Activated CD4-positive, CD25-positive, alpha-beta regulatory T cell (primary cell): ENCODE data around the gene OR4S2.

Source experiments
- DNase-seq, 4 experiments: peaks; one replicate each; lab custom pipeline; 2025; lab: John Stamatoyannopoulos, UW

The OR4S2 gene, protein sequence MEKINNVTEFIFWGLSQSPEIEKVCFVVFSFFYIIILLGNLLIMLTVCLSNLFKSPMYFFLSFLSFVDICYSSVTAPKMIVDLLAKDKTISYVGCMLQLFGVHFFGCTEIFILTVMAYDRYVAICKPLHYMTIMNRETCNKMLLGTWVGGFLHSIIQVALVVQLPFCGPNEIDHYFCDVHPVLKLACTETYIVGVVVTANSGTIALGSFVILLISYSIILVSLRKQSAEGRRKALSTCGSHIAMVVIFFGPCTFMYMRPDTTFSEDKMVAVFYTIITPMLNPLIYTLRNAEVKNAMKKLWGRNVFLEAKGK

DNA sequence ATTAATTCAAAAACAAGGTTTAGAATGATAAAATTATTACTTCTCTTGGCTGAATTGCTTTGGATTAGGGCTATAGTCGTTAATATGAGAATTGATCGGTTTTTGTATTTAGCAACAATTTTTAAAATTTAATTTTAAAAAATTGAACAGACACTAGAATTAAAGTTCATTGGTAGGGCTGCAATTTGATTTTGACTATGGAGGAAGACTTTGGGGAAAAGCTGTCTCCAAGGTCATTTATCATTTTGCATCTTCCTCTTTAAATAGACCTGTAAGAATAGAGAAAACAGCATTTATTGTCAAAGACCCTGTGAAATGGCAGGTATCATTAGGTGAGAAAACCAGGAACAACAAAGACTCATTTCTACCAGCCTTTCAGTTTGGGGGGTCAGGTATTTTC is at the start of gene OR4S2:
Gene OR4S2, plus strand, starts transcription at position 301 of the 400 bp plus-strand sequence. CDS start 2,577 bp downstream, outside the sequence.
- DNase-seq: no peak

DNA sequence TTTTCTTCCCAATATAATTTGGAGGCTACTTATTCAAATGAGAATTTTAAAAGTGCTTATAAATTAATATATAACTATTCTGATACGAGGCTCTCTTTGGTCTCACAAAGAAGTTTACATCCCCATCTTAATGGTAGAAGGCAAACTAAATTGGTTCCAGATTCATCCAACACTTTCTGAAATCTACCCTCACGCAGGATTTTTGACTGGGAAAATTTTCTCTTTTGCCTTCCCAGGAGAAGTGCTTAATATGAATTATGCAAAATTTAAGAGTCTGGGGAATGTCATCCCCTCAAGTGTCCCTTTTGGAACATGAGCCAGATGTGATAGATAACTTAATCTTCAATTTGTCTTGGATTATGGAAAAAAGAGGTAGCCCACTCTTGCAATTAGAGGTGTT is 40.6 kb upstream of the OR4S2 start, which contains the start of gene OR4C11:
Gene OR4C11, minus strand, starts transcription at position 101 of the 400 bp plus-strand sequence. CDS start 3,272 bp downstream, outside the sequence.
- DNase-seq: no peak

DNA sequence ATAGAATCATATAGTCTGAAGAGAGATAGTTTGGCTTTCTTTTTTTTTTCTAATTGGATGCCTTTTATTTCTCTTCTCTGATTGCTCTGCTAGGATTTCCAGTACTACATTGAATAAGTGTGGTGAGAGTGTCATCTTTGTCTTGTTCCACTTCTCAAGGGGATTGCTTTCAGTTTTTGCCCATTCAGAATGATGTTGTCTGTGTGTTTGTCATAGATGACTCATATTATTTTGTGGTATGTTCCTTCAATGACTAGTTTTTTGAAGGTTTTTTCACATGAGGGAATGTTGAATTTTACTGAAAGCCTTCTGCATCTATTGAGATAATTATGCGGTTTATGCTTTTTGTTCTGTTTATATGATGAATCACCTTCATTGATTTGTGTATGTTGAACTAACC is 23.6 kb upstream of the OR4S2 start:
- no peak for DNase-seq

DNA sequence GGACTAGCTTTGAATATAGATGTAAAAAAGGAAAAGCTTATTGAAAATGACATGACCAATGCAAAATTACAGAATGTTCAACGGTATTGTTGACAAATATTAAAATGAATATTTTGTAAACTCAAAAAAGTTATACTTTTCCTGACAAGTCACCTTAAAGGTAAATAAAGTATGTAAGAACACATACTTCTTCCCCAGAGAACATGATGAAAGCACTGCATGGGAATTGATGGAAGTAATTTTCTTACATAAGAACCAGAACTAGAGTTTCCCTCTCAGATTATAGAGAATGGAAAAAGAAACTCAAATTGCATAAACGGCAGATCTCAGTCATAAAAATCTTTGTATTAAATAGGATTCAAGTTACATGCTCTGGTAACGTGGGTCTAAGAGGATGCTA is 13.3 kb upstream of the OR4S2 start, which contains the start of gene OR4P4:
Gene OR4P4, plus strand, starts transcription at position 301 of the 400 bp plus-strand sequence.
- no peak for DNase-seq

DNA sequence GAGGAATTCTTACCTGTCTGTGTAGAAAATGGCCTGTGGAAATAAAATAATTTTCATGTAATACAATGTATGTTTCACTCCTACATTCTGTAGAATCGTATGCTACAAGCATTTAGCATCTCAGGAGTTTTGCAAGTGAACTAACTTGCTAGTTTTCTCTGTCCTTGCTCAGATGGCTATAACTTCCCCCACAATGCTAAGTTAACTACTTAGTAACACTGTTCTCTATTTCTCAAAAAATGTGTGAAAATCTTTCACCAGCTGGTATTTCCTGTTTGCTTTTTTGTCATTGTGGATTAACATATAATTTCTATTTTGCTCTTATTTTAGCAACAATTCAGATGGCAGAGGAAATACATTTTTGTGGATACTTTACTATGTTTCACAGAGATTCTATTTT is 4.4 kb downstream of the OR4S2 start:
- no peak for DNase-seq

DNA sequence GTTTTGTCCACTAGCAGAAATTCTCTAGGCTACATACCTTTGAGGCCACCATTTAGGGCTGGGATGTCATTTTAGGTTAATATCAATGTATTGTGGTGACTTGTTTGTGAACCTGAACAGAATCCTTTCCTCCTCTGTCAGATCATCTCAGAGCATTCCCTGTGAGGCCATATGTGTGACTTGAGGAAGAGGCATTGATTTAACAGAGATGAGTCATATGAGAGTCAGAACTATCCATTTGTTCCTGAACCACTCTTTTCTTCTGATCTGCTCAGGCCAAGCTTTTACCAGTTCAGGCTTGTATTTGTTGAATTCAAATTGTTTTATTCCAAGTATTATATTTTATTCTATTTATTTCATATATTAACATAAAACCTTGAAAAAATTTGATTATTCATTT is 7.0 kb downstream of the OR4S2 start:
- DNase-seq: no peak

DNA sequence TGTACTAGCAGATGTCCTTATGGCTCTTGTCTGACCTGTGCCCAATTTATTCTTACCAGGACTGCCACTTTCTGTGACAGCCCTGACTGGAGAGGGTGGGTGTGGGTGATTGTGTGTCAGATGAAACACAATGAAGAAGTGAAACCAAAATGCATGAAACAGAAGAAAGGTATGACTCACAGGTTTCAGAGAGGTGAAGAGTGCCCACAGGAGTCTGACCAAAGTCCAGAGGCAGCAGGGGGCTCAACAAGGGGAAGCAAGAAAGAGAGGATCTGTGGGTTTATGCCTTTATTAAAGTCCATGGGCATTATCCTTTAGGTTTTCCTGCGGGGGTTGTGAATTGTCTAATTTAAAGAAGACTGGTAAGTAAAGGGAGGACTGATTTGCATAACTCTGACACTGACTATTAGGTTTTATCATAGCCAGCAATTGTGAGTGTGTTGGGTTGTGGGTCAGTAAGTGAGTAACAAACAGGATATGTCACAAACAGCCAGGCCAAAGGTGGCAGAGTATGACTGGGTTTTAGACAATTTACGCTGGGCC is 10.0 kb downstream of the OR4S2 start:
- DNase-seq: no peak

DNA sequence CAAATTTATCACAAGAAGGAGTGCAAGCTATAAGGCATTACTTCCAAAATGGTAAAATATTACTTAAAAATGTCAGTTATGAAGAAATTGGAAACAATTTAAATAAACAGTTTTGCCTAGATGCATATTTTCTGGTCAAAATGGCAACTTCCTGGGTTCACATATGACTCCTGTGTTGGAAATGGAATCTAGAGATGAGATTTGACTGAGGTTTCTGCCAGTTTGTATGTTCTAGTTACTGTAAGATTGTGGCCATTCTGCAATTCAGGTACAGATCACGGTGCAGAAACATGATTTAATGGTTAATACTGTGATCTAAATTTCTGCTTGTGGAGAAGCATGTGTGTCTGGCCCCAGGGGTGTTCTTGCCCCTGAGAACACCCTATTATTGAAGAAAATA is 10.5 kb downstream of the OR4S2 start:
- DNase-seq: no peak

DNA sequence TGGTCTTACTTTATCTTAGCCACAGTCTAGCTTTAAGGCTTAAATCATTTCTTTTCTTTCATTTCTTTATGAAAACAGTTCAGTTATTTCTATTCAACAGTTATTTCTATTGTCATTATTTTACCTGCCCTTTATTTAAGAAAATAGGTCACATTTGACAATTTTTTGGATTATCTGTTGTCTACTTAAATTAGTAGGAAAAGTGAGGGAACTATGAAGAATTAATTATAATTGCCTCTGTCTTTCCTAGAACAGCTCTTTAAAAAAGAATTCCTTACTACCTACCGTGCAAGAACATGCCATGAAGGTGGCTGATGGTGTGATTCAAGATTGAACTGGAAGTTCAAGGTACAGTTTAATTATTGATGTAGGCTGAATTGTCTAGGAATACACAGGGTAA is 13.8 kb downstream of the OR4S2 start, which contains the start of gene OR4C6:
Gene OR4C6, plus strand, starts transcription at position 301 of the 400 bp plus-strand sequence. CDS start 2,966 bp downstream, outside the sequence.
- DNase-seq: no peak

DNA sequence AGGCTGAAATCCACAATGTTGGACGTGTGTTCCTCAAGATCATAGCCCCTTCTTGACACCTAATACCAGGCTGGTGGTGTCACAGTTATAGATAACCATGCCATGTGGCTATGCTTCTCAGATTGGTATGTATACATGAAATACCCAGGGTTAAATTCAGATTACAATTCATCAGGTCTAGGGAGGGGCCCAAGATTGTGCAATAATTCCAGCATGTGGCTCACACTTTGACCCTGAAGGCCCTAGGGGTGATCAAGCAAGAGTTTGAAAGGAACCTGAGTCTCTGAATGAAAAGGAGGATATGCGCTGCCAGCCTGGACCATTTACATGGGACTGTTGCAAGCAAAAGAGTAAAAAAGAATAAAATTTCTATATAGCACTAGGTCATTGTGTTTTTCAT is 21.2 kb downstream of the OR4S2 start:
- DNase-seq: no peak

DNA sequence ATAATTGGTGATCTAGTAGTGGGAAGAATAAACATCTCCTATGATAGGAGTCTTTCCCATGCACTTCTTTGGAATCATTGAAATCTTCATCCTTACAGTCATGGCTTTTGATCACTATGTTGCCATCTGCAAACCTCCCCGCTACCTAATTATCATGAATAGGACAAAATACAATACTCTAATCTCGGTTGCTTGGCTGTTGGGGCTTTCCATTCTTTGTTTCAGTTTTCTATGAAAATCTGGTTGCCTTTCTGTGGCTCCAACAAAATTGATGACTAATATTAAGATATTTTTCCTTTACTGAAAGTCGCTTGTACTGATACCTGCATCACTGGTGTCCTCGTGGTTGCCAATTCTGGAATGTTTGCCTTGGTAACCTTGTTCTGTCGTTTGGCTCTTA is 25.7 kb downstream of the OR4S2 start:
- no peak for DNase-seq

DNA sequence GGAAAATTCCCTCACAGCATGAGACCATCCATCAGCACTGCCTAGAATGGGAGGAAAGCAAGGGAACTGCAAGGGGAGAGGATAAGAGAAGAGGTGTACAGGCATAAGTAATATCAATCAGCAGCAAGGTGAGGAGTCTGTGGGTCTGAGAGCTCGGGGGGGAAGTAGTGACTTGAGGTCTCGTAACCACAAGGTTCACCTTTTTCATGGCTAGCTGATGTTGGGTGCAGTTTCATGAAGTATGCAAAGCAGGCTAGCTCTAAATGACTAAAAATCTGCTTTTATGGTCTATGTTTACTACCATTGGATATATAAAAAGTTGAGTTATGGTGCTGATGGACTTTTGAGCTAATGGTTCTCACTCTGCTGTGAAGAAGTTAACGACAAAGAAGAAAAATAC is 49.7 kb downstream of the OR4S2 start:
- DNase-seq: no peak

DNA sequence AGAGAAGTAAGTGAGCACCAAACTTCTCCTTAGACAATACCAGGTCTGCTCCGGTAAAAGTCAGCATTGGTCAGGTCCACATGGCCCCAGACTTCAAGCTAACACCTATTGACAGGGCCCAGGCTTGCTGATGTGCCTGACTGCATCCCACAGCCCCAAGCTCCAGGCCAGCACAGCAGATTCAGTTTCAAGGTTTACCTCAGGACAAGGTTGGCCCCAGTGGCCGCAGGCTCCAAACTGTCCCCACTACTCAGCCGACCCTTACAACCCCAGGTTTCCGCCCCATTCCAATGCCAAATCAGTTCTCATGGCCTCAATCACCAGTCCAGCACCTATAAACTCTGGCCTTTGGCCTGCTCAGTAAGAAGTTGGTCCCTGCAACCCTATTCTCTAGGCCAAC is 53.3 kb downstream of the OR4S2 start:
- DNase-seq: no peak
